Endometrium (tissue), 2 donors: ENCODE results near the gene DEFB123.

Source experiments
- FAIRE-seq: peaks from 2 replicates; lab custom pipeline; 2012; peaks lifted over from hg19 to GRCh38; lab: Jason Lieb, UNC
- donor health status: control.
- donor health status: control.

The DEFB123 gene

GRCh38 chr20:31474097-31474436 is 33.6 kb downstream of the DEFB123 start:
- FAIRE-seq, result no peak

GRCh38 chr20:31474758-31475427 is 34.5 kb downstream of the DEFB123 start, which contains the start of the genes DEFB124 and REM1:
DEFB124 (minus strand) TSS chr20:31475127; CDS start chr20:31473013, 2,114 bp downstream.
REM1 (plus strand) TSS chr20:31475288; CDS start chr20:31476446, 1,158 bp downstream.
- no peak for FAIRE-seq

GRCh38 chr20:31475472-31476293 is 35.3 kb downstream of the DEFB123 start:
- no peak for FAIRE-seq

GRCh38 chr20:31476294-31476585 is 35.8 kb downstream of the DEFB123 start:
- FAIRE-seq, result no peak

- FAIRE-seq, result no peak
Observed at GRCh38 chr20:31476643-31477215, 36.3 kb downstream of the DEFB123 start.

GRCh38 chr20:31484001-31484400 is 43.6 kb downstream of the DEFB123 start:
- no peak for FAIRE-seq

- no peak for FAIRE-seq
Observed at GRCh38 chr20:31485450-31486339, 45.3 kb downstream of the DEFB123 start.

GRCh38 chr20:31488115-31488514 is 47.7 kb downstream of the DEFB123 start:
- no peak for FAIRE-seq

GRCh38 chr20:31489152-31489551 is 48.7 kb downstream of the DEFB123 start:
- FAIRE-seq, result no peak

- no peak for FAIRE-seq
Observed at GRCh38 chr20:31490752-31491151, 50.3 kb downstream of the DEFB123 start.

- no peak for FAIRE-seq
Observed at GRCh38 chr20:31494131-31494530, 53.7 kb downstream of the DEFB123 start.

GRCh38 chr20:31496761-31497295 is 56.4 kb downstream of the DEFB123 start:
- no peak for FAIRE-seq

- no peak for FAIRE-seq
Observed at GRCh38 chr20:31497838-31498540, 57.6 kb downstream of the DEFB123 start.
